Neural progenitor cell (in vitro differentiated cells): ENCODE data around the gene SC5D.

ENCODE experiments used
- EZH2 ChIP-seq: fragments of 200-600 bp; sonication (generic); IDR thresholded peaks from 2 replicates; pipeline ENCODE4 v1.6.1; 2017; ENCODE audit warnings: antibody characterized with exemption, mild to moderate bottlenecking, moderate library complexity
- TF ChIP-seq, protein P1 (sequence below): fragments of 200-600 bp; sonication (generic); IDR thresholded peaks from 2 replicates; pipeline ENCODE4 v1.5.1; 2017; ENCODE audit warnings: antibody characterized with exemption, mild to moderate bottlenecking

DNA sequence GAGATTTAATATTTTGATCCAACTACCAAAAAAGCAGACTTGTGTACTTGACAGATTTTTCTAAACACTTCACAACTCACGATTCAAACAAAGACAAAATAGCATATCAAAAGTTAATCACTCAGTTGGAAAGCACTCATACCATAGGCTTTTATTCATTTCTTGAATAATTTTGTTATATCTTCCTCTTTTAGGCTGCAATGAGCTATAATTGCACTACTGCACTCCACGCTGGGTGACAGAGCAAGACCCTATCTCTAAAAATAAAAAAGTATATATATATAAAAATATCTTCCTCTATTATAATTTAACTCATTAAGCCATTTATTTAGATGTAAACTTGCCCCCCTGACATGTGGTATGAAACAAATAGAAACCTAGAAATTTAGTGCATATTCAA, 19.9 kb downstream of the SC5D start:
- TF ChIP-seq EZH2: no peak
- TF ChIP-seq, protein P1, sequence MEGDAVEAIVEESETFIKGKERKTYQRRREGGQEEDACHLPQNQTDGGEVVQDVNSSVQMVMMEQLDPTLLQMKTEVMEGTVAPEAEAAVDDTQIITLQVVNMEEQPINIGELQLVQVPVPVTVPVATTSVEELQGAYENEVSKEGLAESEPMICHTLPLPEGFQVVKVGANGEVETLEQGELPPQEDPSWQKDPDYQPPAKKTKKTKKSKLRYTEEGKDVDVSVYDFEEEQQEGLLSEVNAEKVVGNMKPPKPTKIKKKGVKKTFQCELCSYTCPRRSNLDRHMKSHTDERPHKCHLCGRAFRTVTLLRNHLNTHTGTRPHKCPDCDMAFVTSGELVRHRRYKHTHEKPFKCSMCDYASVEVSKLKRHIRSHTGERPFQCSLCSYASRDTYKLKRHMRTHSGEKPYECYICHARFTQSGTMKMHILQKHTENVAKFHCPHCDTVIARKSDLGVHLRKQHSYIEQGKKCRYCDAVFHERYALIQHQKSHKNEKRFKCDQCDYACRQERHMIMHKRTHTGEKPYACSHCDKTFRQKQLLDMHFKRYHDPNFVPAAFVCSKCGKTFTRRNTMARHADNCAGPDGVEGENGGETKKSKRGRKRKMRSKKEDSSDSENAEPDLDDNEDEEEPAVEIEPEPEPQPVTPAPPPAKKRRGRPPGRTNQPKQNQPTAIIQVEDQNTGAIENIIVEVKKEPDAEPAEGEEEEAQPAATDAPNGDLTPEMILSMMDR: no peak
